H1 (cell line): ENCODE results near the gene DAAM1. TPM values are rescaled to one million over a fixed set of nuclear protein-coding genes. Genes with fewer than 3 reads are reported as not detected.

ENCODE experiments used
- CTCF ChIA-PET: fragments of 300-600 bp; sonication (Branson Sonifier 250); formaldehyde crosslinking; loops from one replicate; lab custom pipeline; 2021; ENCODE audit not compliant: partially characterized antibody; lab: Charles Lee
- POLR2A ChIA-PET: fragments of 300-600 bp; sonication (Branson Sonifier 250); formaldehyde crosslinking; loops from one replicate; lab custom pipeline; 2021; ENCODE audit warnings: inconsistent platforms; ENCODE audit not compliant: partially characterized antibody; lab: Charles Lee
- DNase-seq, 2 experiments: peaks; one replicate each; pipeline versions ENCODE4 v3.0.0 to v3.0.0-alpha.2; 2010 to 2022; ENCODE audit warnings: low spot score in 2 of 2, low read depth in 1 of 2, mixed read lengths in 1 of 2
- FAIRE-seq: peaks from 2 replicates; lab custom pipeline; 2011; peaks lifted over from hg19 to GRCh38; lab: Jason Lieb, UNC
- H2AFZ ChIP-seq: 2 replicates; pipeline ENCODE4 v1.8.1; 2012; ENCODE audit warnings: low read length, inconsistent platforms
- H2AK5ac ChIP-seq: 2 replicates; pipeline ENCODE4 v1.6.1; 2013; ENCODE audit warnings: low read depth, low read length
- H2BK120ac ChIP-seq: replicated peaks from 2 replicates; pipeline ENCODE3; 2013; ENCODE audit warnings: low read depth, low read length, inconsistent platforms
- H2BK12ac ChIP-seq: 2 replicates; pipeline ENCODE4 v1.6.1; 2013; ENCODE audit warnings: low read depth, low read length
- H2BK15ac ChIP-seq: 2 replicates; pipeline ENCODE4 v1.6.1; 2013; ENCODE audit warnings: low read length
- H2BK20ac ChIP-seq: 2 replicates; pipeline ENCODE4 v1.6.1; 2013; ENCODE audit warnings: low read length
- H2BK5ac ChIP-seq: 2 replicates; pipeline ENCODE4 v1.6.1; 2013; ENCODE audit warnings: low read depth, low read length
- H3K14ac ChIP-seq: 2 replicates; pipeline ENCODE4 v1.6.1; 2013; ENCODE audit warnings: inconsistent platforms; ENCODE audit not compliant: insufficient read length
- H3K18ac ChIP-seq: 2 replicates; pipeline ENCODE4 v1.6.1; 2013; ENCODE audit warnings: low read length; ENCODE audit errors: extremely low read depth
- H3K23ac ChIP-seq: 2 replicates; pipeline ENCODE4 v1.6.1; 2013; ENCODE audit warnings: inconsistent platforms; ENCODE audit not compliant: insufficient read length
- H3K23me2 ChIP-seq: 2 replicates; pipeline ENCODE4 v1.6.1; 2013; ENCODE audit warnings: low read depth, low read length
- H3K27ac ChIP-seq: 2 replicates; pipeline ENCODE4 v1.6.1; 2011; ENCODE audit warnings: low read depth, low read length, inconsistent platforms
- H3K27me3 ChIP-seq, 4 experiments: replicated peaks in 1 of 4; 1 replicate in 1 of 4; 2 replicates in 3 of 4; pipeline versions ENCODE4 v1.6.1 to v1.8.1; 2011 to 2013; ENCODE audit warnings: low read length in 3 of 4, mild to moderate bottlenecking in 3 of 4, inconsistent platforms in 2 of 4, mixed read lengths in 2 of 4, moderate library complexity in 1 of 4; ENCODE audit not compliant: control insufficient read depth in 3 of 4, insufficient read depth in 3 of 4; ENCODE audit errors: extremely low read depth in 1 of 4
- H3K36me3 ChIP-seq, 4 experiments: 2 replicates each; pipeline versions ENCODE4 v1.6.1 to v1.8.1; 2011 to 2013; ENCODE audit warnings: mild to moderate bottlenecking in 4 of 4, low read length in 3 of 4, moderate library complexity in 2 of 4, control low read depth in 1 of 4, inconsistent platforms in 1 of 4; ENCODE audit not compliant: insufficient read depth in 4 of 4, control insufficient read depth in 2 of 4
- H3K4ac ChIP-seq: replicated peaks from 2 replicates; pipeline ENCODE3; 2013; ENCODE audit warnings: low read length, low read depth, mixed read lengths, inconsistent platforms; ENCODE audit not compliant: insufficient read length
- H3K4me1 ChIP-seq, 4 experiments: replicated peaks in 1 of 4; 1 replicate in 1 of 4; 2 replicates in 3 of 4; pipeline versions ENCODE4 v1.6.1 to v1.8.1; 2011 to 2013; ENCODE audit warnings: low read length in 3 of 4, inconsistent platforms in 2 of 4, mixed read lengths in 1 of 4; ENCODE audit not compliant: insufficient read depth in 4 of 4, control insufficient read depth in 3 of 4
- H3K4me2 ChIP-seq, 2 experiments: 2 replicates each; pipeline versions ENCODE4 v1.6.1 to v1.8.1; 2011 to 2013; ENCODE audit warnings: low read depth in 2 of 2, low read length in 2 of 2, control low read depth in 1 of 2, inconsistent platforms in 1 of 2, mild to moderate bottlenecking in 1 of 2; ENCODE audit not compliant: insufficient read depth in 1 of 2
- H3K4me3 ChIP-seq, 4 experiments: fragments of 200-600, 300-600 bp in 1 of 4; sonication (generic), shearing (Covaris generic), sonication (Bioruptor Twin) in 1 of 4; 2 replicates each; pipeline versions ENCODE4 v1.5.1 to v1.8.1; 2011 to 2016; ENCODE audit warnings: low read length in 4 of 4, low read depth in 3 of 4, control low read depth in 2 of 4, inconsistent platforms in 2 of 4, mild to moderate bottlenecking in 2 of 4, mixed read lengths in 1 of 4, moderate library complexity in 1 of 4; ENCODE audit not compliant: insufficient read depth in 2 of 4; ENCODE audit errors: extremely low read depth in 1 of 4
- H3K56ac ChIP-seq: replicated peaks from 2 replicates; pipeline ENCODE3; 2013; ENCODE audit warnings: low read depth, mild to moderate bottlenecking, mixed read lengths, low read length, inconsistent platforms; ENCODE audit not compliant: insufficient read length
- H3K79me1 ChIP-seq: 2 replicates; pipeline ENCODE4 v1.6.1; 2013; ENCODE audit warnings: low read depth, low read length, control low read depth
- H3K79me2 ChIP-seq, 2 experiments: 2 replicates each; pipeline versions ENCODE4 v1.6.1 to v1.8.1; 2012 to 2013; ENCODE audit warnings: low read length in 2 of 2, mild to moderate bottlenecking in 2 of 2, inconsistent platforms in 1 of 2; ENCODE audit not compliant: insufficient read depth in 2 of 2, control insufficient read depth in 1 of 2
- H3K9ac ChIP-seq, 4 experiments: replicated peaks in 1 of 4; 1 replicate in 1 of 4; 2 replicates in 3 of 4; pipeline versions ENCODE4 v1.6.1 to v1.8.1; 2011 to 2013; ENCODE audit warnings: low read depth in 3 of 4, low read length in 3 of 4, control low read depth in 2 of 4, mild to moderate bottlenecking in 2 of 4, moderate library complexity in 2 of 4, inconsistent platforms in 1 of 4; ENCODE audit errors: extremely low read depth in 1 of 4
- H3K9me3 ChIP-seq, 2 experiments: 2 replicates each; pipeline versions ENCODE4 v1.6.1 to v1.8.1; 2012 to 2013; ENCODE audit warnings: mild to moderate bottlenecking in 2 of 2, moderate library complexity in 2 of 2, control low read depth in 1 of 2, inconsistent platforms in 1 of 2, low read depth in 1 of 2, low read length in 1 of 2, mixed read lengths in 1 of 2; ENCODE audit not compliant: insufficient read depth in 2 of 2
- H4K20me1 ChIP-seq, 2 experiments: replicated peaks in 1 of 2; 2 replicates each; pipeline versions ENCODE3 to v1.8.1; 2011 to 2013; ENCODE audit warnings: inconsistent platforms in 2 of 2, low read length in 2 of 2, mild to moderate bottlenecking in 1 of 2; ENCODE audit not compliant: insufficient read depth in 2 of 2, control insufficient read depth in 1 of 2
- H4K5ac ChIP-seq: 2 replicates; pipeline ENCODE4 v1.6.1; 2013; ENCODE audit warnings: low read length, low read depth, mixed read lengths, inconsistent platforms; ENCODE audit not compliant: insufficient read length
- H4K8ac ChIP-seq: 2 replicates; pipeline ENCODE4 v1.8.0; 2013; ENCODE audit warnings: mild to moderate bottlenecking, moderate library complexity, low read length, inconsistent platforms; ENCODE audit not compliant: insufficient read depth; ENCODE audit errors: extremely low read depth
- H4K91ac ChIP-seq: replicated peaks from 2 replicates; pipeline ENCODE3; 2013; ENCODE audit warnings: low read length, mixed read lengths, inconsistent platforms; ENCODE audit not compliant: insufficient read length
- RBBP5 ChIP-seq: IDR thresholded peaks from 2 replicates; pipeline ENCODE4 v1.7.1; 2012; ENCODE audit warnings: low read depth, mild to moderate bottlenecking, inconsistent platforms, low read length, moderate library complexity, borderline replicate concordance
- WGBS, 2 experiments: shearing (Covaris generic) in 1 of 2; methylation state at CpG; one replicate each; pipeline versions ENCODE4 v1.1.6 to v1.1.7; 2013 to 2015; ENCODE audit warnings: low lambda C conversion rate in 2 of 2, mixed read lengths in 2 of 2, inconsistent platforms in 1 of 2, low coverage in 1 of 2, missing lambda C conversion rate in 1 of 2; ENCODE audit not compliant: insufficient replicate concordance in 2 of 2, insufficient coverage in 1 of 2, insufficient read length in 1 of 2; ENCODE audit errors: extremely low coverage in 1 of 2, missing lambda C conversion rate in 1 of 2; 5-methylcytosine and 5-hydroxymethylcytosine counted together
- polyA plus RNA-seq, 7 experiments: library from polyadenylated mRNA; depleted of rRNA in 3 of 7; stranded (reverse) in 5 of 7; unstranded in 2 of 7; fragments of >200 nt in 5 of 7; fragments of 200-250 nt in 2 of 7; gene quantifications; 1 replicate in 5 of 7; 2 replicates in 1 of 7; 4 replicates in 1 of 7; pipeline versions ENCODE4 v1.2.1 to v1.2.3, GENCODE V29; 2011 to 2013; ENCODE audit warnings: missing spikeins in 2 of 7, mixed read lengths in 2 of 7
- total RNA-seq: library from RNA; stranded (reverse); fragmentation: NEBNext Ultra II Directional; extraction: Animal tissue kit (Norgen Biotek cat#: 25700); gene quantifications from 2 replicates; pipeline ENCODE4 v1.2.1, GENCODE V29; 2021

The DAAM1 gene
- total and polyA plus RNA-seq, 2 of the 8 experiments (the other 6 are each of a cell fraction or from before 2014, with no cell fraction given) = 5.0 to 44.9 TPM

DNA sequence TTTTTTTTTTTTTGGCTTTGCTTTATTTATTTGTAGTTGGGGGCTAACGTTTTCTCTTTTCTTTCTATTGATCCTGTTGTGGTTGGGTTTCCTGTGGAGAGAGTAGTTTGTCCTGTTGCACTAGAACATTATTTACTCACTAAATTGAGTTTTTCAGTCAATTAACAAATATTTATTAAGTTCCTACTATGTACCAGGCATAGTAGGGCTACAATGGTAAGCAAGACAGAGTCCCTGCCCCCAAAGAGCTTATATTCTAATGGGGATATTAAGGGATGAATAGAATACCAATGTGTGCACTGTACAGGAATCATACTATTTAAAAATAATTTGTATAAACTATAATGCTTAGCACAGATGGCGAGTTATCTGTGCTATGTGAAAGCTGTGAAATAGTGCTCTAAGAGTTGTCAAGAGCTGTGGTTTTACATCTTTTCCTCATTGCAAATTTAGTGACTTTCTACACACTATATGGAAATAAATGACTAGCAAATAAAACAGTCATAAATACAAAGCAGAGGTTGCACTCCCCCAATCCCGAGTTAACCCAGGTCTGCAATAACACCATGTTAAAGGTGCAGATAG lies 181.8 kb downstream of the DAAM1 start:
- TF ChIP-seq RBBP5 = no peak
- TF ChIP-seq, all 59 proteins: peak for 0

More for the DNA sequence above, 181.8 kb downstream of the DAAM1 start:
- Histone ChIP-seq H3K36me3 (no peaks in the 10 kb centered on the region), H2BK15ac (no peak overlapping the region), H2BK20ac (no peak overlapping the region), H4K5ac (no peak overlapping the region), H3K79me1 (no peaks in the 10 kb centered on the region), H3K4me1 (no peaks in the 10 kb centered on the region), H2AFZ (no peak overlapping the region), H2BK5ac (no peak overlapping the region), H3K56ac (no peak overlapping the region), H3K27me3 (peaks cover 0 to 1% (median 0%) of the 10 kb centered on the region in 4 experiments; a peak in 1 of 7 replicates), H4K8ac (no peak overlapping the region), H3K14ac (no peak overlapping the region), H3K4me3 (no peak overlapping the region), H2AK5ac (no peak overlapping the region), H4K91ac (no peak overlapping the region), H3K18ac (no peak overlapping the region), H3K79me2 (no peaks in the 10 kb centered on the region), H2BK120ac (no peak overlapping the region), H3K4me2 (no peak overlapping the region), H3K23ac (no peak overlapping the region), H3K9me3 (no peaks in the 10 kb centered on the region), H3K23me2 (no peaks in the 10 kb centered on the region), H3K27ac (no peak overlapping the region), H3K9ac (no peak overlapping the region), H2BK12ac (no peak overlapping the region), H4K20me1 (no peaks in the 10 kb centered on the region), H3K4ac (no peak overlapping the region)
- ChIA-PET CTCF (interaction anchor here (0.5 to 1.0 kb wide), 3 partner anchors 18 to 238 kb away, joined by 3 to 4 read pairs (median 3); no protein-coding TSS in a partner anchor), POLR2A (no interaction called here)
- DNase-seq (no peak), FAIRE-seq (no peak)
- 78% methylated on average over 3 of the region's 3 CpGs; no CpG with 5 or more reads in 1 of the 2 experiments for WGBS, 2 experiments
